ENCODE data around the gene LDB2.

DNA sequence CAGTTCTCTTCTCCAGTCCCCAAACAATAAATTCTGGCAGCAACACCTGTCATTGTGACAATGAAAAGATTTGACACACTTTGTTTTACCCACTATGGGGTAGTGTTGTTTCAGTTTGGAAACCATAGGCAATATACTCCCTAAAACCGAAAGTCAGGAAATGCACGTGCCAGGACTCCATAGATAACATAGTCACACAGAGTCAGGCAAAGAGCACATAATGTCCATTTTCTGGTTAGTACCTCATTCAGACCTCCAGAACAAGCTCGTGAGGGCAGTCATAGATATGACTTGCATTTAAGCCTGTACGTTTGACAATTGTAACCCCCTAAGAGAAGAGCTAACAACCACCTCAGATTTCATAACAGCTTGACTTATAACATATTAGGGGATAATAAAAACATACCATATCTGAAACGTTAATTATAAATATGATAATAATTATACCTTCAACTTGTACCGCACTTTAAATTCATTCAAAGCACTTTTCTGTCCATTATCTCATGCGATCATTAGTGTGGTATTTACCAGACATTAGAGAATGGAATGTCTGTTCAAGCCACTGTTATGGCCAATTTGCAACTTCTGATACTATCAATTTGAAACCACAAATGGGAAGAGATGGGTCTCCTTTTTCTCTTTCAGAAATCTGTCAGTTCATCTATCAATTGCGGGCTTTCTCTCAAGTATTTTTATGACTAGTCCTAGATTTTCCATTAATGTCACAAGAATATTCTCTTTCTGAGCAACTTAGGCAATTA lies 147.4 kb downstream of the LDB2 start:
- TF ChIP-seq CTCF (IDR thresholded peaks at IDR 0.05) = no peak
- TF ChIP-seq ZFX (IDR thresholded peaks at IDR 0.05; ENCODE audit: borderline replicate concordance) = no peak
